ENCODE results near the gene FPR1. TPM values are rescaled to one million over a fixed set of nuclear protein-coding genes. Genes with fewer than 3 reads are reported as not detected.

Gene FPR1
- total RNA-seq, 1 donor from 2014 or later, result not detected

GRCh38 chr19:51706885-51707284 lies 44.8 kb downstream of the FPR1 start:
- H3K4me3 Mint-ChIP-seq (ENCODE audit: unreplicated experiment), result no peak overlapping the region

GRCh38 chr19:51706296-51706695 lies 45.4 kb downstream of the FPR1 start:
- TF ChIP-seq, protein P1, sequence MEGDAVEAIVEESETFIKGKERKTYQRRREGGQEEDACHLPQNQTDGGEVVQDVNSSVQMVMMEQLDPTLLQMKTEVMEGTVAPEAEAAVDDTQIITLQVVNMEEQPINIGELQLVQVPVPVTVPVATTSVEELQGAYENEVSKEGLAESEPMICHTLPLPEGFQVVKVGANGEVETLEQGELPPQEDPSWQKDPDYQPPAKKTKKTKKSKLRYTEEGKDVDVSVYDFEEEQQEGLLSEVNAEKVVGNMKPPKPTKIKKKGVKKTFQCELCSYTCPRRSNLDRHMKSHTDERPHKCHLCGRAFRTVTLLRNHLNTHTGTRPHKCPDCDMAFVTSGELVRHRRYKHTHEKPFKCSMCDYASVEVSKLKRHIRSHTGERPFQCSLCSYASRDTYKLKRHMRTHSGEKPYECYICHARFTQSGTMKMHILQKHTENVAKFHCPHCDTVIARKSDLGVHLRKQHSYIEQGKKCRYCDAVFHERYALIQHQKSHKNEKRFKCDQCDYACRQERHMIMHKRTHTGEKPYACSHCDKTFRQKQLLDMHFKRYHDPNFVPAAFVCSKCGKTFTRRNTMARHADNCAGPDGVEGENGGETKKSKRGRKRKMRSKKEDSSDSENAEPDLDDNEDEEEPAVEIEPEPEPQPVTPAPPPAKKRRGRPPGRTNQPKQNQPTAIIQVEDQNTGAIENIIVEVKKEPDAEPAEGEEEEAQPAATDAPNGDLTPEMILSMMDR (IDR thresholded peaks at IDR 0.05), result no peak
- H3K36me3 Mint-ChIP-seq (ENCODE audit: unreplicated experiment), result peaks cover 37% of the 10 kb centered on the region
- peak overlapping the region; percentile 23 for H3K27ac Mint-ChIP-seq (ENCODE audit: unreplicated experiment)
- DNase-seq (ENCODE audit: extremely low spot score, unreplicated experiment), result no peak
- H3K4me3 Mint-ChIP-seq (ENCODE audit: unreplicated experiment), result peak overlapping the region; percentile 40
- H3K9me3 Mint-ChIP-seq (ENCODE audit: unreplicated experiment), result no peaks in the 10 kb centered on the region
- no peaks in the 10 kb centered on the region for H3K27me3 Mint-ChIP-seq (ENCODE audit: unreplicated experiment)
- peaks cover 45% of the 10 kb centered on the region for H3K4me1 Mint-ChIP-seq (ENCODE audit: unreplicated experiment)

More at GRCh38 chr19:51706885-51707284, 44.8 kb downstream of the FPR1 start:
- H3K4me1 Mint-ChIP-seq (ENCODE audit: unreplicated experiment), result peaks cover 39% of the 10 kb centered on the region
- no peak for DNase-seq (ENCODE audit: extremely low spot score, unreplicated experiment)
- no peak overlapping the region for H3K27ac Mint-ChIP-seq (ENCODE audit: unreplicated experiment)
- H3K36me3 Mint-ChIP-seq (ENCODE audit: unreplicated experiment), result peaks cover 31% of the 10 kb centered on the region
- H3K9me3 Mint-ChIP-seq (ENCODE audit: unreplicated experiment), result no peaks in the 10 kb centered on the region
- TF ChIP-seq, protein P1 (IDR thresholded peaks at IDR 0.05), result no peak
- H3K27me3 Mint-ChIP-seq (ENCODE audit: unreplicated experiment), result no peaks in the 10 kb centered on the region

GRCh38 chr19:51704626-51705025 lies 47.1 kb downstream of the FPR1 start:
- H3K4me3 Mint-ChIP-seq (ENCODE audit: unreplicated experiment), result peak overlapping the region; percentile 76
- TF ChIP-seq, protein P1 (IDR thresholded peaks at IDR 0.05), result no peak
- H3K27me3 Mint-ChIP-seq (ENCODE audit: unreplicated experiment), result no peaks in the 10 kb centered on the region
- H3K9me3 Mint-ChIP-seq (ENCODE audit: unreplicated experiment), result no peaks in the 10 kb centered on the region
- DNase-seq (ENCODE audit: extremely low spot score, unreplicated experiment), result no peak
- peaks cover 48% of the 10 kb centered on the region for H3K36me3 Mint-ChIP-seq (ENCODE audit: unreplicated experiment)
- peaks cover 56% of the 10 kb centered on the region for H3K4me1 Mint-ChIP-seq (ENCODE audit: unreplicated experiment)
- H3K27ac Mint-ChIP-seq (ENCODE audit: unreplicated experiment), result peak overlapping the region; percentile 76

DNA sequence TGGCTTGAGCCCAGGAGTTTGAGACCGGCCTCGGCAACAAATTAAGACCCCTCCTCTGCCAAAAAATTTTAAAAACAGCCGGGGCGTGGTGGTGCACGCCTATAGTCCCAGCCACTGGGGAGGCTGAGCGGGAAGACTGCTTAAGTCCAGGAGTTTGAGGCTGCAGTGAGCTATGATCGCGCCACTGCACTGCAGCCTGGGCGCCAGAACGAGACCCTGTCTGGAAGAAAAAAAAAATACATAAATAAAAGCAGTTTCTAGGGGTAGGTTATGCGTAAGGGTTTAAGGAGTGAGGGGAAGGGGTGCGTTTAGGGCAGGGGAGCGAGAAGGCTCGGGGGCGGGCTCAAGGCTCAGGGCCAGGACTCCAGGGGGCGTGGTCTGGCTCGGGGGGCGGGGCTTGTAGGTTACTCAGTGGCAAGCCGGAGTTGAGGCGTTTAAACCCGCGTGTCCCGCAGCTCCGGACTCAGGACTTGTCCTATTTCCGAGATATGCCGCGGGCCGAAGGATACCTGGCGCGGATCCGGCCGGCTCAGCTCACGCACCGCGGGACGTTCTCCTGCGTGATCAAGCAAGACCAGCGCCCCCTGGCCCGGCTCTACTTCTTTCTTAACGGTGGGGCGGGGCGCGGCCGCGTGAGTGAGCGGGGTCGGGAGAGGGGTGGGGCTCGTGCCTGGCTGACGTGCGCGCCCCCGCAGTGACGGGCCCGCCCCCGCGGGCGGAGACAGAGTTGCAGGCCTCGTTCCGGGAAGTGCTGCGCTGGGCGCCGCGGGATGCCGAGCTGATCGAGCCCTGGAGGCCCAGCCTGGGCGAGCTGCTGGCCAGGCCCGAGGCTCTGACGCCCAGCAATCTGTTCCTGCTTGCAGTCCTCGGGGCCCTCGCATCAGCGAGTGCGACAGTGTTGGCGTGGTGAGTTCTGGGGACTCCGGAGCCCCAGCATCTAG lies 47.8 kb downstream of the FPR1 start:
- peak overlapping the region; percentile 81 for H3K27ac Mint-ChIP-seq (ENCODE audit: unreplicated experiment)
- DNase-seq (ENCODE audit: extremely low spot score, unreplicated experiment), result peak; percentile 98
- no peaks in the 10 kb centered on the region for H3K27me3 Mint-ChIP-seq (ENCODE audit: unreplicated experiment)
- TF ChIP-seq, protein P1 (IDR thresholded peaks at IDR 0.05), result peak; percentile 65
- peak overlapping the region; percentile 76 for H3K4me3 Mint-ChIP-seq (ENCODE audit: unreplicated experiment)
- H3K4me1 Mint-ChIP-seq (ENCODE audit: unreplicated experiment), result peaks cover 56% of the 10 kb centered on the region
- no peaks in the 10 kb centered on the region for H3K9me3 Mint-ChIP-seq (ENCODE audit: unreplicated experiment)
- H3K36me3 Mint-ChIP-seq (ENCODE audit: unreplicated experiment), result peaks cover 54% of the 10 kb centered on the region

DNA sequence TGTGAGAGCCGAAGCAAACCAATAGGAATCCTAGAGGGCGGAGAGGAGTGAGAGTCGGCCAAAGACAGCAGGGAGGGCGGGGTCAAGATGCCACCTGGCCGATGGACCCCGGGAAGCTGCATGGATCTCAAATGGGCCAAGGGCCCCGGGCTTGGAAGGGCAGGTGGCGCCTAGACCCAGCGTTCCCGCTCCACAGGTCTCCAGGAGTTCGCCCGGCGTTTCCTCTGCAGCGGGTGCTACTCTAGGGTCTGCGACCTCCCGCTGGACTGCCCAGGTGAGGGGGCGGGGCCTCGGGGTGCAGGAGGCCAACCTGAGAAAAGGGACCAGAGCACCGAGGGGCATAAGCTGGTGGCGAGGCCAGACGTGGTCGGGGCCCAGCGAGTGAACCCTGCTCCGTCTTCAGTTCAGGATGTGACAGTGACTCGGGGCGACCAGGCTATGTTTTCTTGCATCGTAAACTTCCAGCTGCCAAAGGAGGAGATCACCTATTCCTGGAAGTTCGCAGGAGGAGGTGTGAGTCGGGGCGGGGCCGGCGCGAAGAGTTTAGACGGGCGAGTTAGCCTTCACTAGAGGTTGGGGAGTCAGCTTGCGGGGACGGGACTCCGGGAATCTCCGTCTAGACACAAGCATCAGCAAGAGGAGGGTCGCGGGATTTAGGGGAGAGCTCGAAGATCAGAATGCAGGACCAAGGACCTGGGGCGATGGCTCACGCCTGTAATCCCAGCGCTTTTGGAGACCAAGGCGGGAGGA lies 48.7 kb downstream of the FPR1 start:
- Mint-ChIP-seq H3K27me3 (ENCODE audit: unreplicated experiment) (no peaks in the 10 kb centered on the region), H3K4me3 (ENCODE audit: unreplicated experiment) (peak overlapping the region; percentile 76), H3K36me3 (ENCODE audit: unreplicated experiment) (peaks cover 61% of the 10 kb centered on the region), H3K9me3 (ENCODE audit: unreplicated experiment) (no peaks in the 10 kb centered on the region), H3K4me1 (ENCODE audit: unreplicated experiment) (peaks cover 63% of the 10 kb centered on the region), H3K27ac (ENCODE audit: unreplicated experiment) (peak overlapping the region; percentile 81)
- TF ChIP-seq, protein P1 (IDR thresholded peaks at IDR 0.05), result no peak
- DNase-seq (ENCODE audit: extremely low spot score, unreplicated experiment), result no peak

All from osteocyte (in vitro differentiated cells).